Measurements from ENCODE around the gene HSPA1A.

DNA sequence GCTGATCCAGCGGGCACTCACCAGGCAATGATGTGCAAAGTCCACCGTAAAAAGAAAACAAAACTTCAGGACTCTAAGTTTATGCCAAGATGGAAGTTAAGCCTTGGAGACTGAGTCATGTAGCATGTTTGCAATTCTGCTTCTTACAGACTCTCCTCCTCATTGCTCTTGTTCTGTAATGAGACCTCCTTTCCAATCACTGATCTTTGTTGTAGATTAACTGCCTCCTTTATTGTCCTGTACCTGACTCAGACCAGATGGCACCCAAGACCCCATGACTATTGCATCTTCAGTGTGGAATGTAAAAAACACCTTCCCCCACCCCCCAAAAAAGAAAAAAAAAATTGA lies 36.1 kb downstream of the HSPA1A start:
- TF ChIP-seq, protein P1, sequence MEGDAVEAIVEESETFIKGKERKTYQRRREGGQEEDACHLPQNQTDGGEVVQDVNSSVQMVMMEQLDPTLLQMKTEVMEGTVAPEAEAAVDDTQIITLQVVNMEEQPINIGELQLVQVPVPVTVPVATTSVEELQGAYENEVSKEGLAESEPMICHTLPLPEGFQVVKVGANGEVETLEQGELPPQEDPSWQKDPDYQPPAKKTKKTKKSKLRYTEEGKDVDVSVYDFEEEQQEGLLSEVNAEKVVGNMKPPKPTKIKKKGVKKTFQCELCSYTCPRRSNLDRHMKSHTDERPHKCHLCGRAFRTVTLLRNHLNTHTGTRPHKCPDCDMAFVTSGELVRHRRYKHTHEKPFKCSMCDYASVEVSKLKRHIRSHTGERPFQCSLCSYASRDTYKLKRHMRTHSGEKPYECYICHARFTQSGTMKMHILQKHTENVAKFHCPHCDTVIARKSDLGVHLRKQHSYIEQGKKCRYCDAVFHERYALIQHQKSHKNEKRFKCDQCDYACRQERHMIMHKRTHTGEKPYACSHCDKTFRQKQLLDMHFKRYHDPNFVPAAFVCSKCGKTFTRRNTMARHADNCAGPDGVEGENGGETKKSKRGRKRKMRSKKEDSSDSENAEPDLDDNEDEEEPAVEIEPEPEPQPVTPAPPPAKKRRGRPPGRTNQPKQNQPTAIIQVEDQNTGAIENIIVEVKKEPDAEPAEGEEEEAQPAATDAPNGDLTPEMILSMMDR (conservative IDR thresholded peaks at IDR 0.05 in 1 of 2, IDR thresholded peaks at IDR 0.05 in 1 of 2; ENCODE audit: low read depth in 1 of 2, low read length in 2 of 2) = no peak
- TF ChIP-seq EZH2 (IDR thresholded peaks at IDR 0.05; ENCODE audit: low read length, missing control alignments) = no peak
